Measurements from ENCODE around the gene ETV3. TPM values are rescaled to one million over a fixed set of nuclear protein-coding genes. Genes with fewer than 3 reads are reported as not detected.

Gene ETV3
- total RNA-seq, 2 experiments from 2014 or later: 115 to 117 TPM

- ATAC-seq (ENCODE audit: poor library complexity) (no peak), DNase-seq (no peak)
- Mint-ChIP-seq H3K4me3 (no peak overlapping the region), H3K4me1 (ENCODE audit: low read depth) (peaks cover 5% of the 10 kb centered on the region), H3K27ac (no peak overlapping the region), H3K36me3 (ENCODE audit: low read depth) (no peaks in the 10 kb centered on the region), H3K9me3 (no peaks in the 10 kb centered on the region), H3K27me3 (peaks cover 10% of the 10 kb centered on the region)
- intact Hi-C loops (cut with DNase I, micrococcal nuclease): no loop called here
- TF ChIP-seq CTCF (IDR thresholded peaks at IDR 0.05): no peak
- CTCF ChIA-PET: interaction anchor here (7.4 kb wide), 1 partner anchor 67 kb away, joined by 241 read pairs; no protein-coding TSS in a partner anchor
- Histone ChIP-seq H3K9me3 (ENCODE audit: control insufficient read depth in 1 of 2, insufficient read depth in 1 of 2, low read length in 2 of 2) (no peaks in the 10 kb centered on the region), H3K27ac (ENCODE audit: low read depth in 1 of 2, low read length in 2 of 2) (no peak overlapping the region), H3K36me3 (ENCODE audit: insufficient read depth, low read length) (no peaks in the 10 kb centered on the region), H3K27me3 (ENCODE audit: control insufficient read depth in 1 of 2, insufficient read depth in 2 of 2, low read length in 2 of 2) (peaks cover 0 to 2% of the 10 kb centered on the region in 2 experiments), H3K4me3 (ENCODE audit: low read length) (no peak overlapping the region), H3K4me1 (ENCODE audit: insufficient read depth, low read length) (peaks cover 7% of the 10 kb centered on the region)
- POLR2A ChIA-PET: interaction anchor here (0.7 kb wide), 1 partner anchor 68 kb away, joined by 3 read pairs; no protein-coding TSS in a partner anchor
Measured at GRCh38 chr1:157088607-157089006, 49.6 kb downstream of the ETV3 start.

- H3K4me1 ChIP-seq (ENCODE audit: insufficient read depth, low read length): peaks cover 7% of the 10 kb centered on the region
- no peaks in the 10 kb centered on the region for H3K9me3 ChIP-seq (ENCODE audit: control insufficient read depth in 1 of 2, insufficient read depth in 1 of 2, low read length in 2 of 2)
- H3K9me3 Mint-ChIP-seq: no peaks in the 10 kb centered on the region
- no peaks in the 10 kb centered on the region for H3K36me3 Mint-ChIP-seq (ENCODE audit: low read depth)
- H3K27me3 ChIP-seq (ENCODE audit: control insufficient read depth in 1 of 2, insufficient read depth in 2 of 2, low read length in 2 of 2): peaks cover 0 to 2% of the 10 kb centered on the region in 2 experiments
- ATAC-seq (ENCODE audit: poor library complexity) (no peak), DNase-seq (no peak)
- peaks cover 5% of the 10 kb centered on the region for H3K4me1 Mint-ChIP-seq (ENCODE audit: low read depth)
- ChIA-PET CTCF (interaction anchor here (7.4 kb wide), 1 partner anchor 69 kb away, joined by 241 read pairs; no protein-coding TSS in a partner anchor), POLR2A (no interaction called here)
- H3K36me3 ChIP-seq (ENCODE audit: insufficient read depth, low read length): no peaks in the 10 kb centered on the region
- no peak overlapping the region for H3K27ac ChIP-seq (ENCODE audit: low read depth in 1 of 2, low read length in 2 of 2)
- H3K27ac Mint-ChIP-seq: no peak overlapping the region
- no peak for TF ChIP-seq CTCF (IDR thresholded peaks at IDR 0.05)
- H3K4me3 ChIP-seq (ENCODE audit: low read length): no peak overlapping the region
- peaks cover 10% of the 10 kb centered on the region for H3K27me3 Mint-ChIP-seq
- intact Hi-C loops (cut with DNase I, micrococcal nuclease): no loop called here
- H3K4me3 Mint-ChIP-seq: no peak overlapping the region
Measured at GRCh38 chr1:157087030-157087429, 51.2 kb downstream of the ETV3 start.

GRCh38 chr1:157086299-157086698 lies 51.9 kb downstream of the ETV3 start:
- Histone ChIP-seq H3K4me3 (ENCODE audit: low read length) (no peak overlapping the region), H3K27ac (ENCODE audit: low read depth in 1 of 2, low read length in 2 of 2) (no peak overlapping the region), H3K9me3 (ENCODE audit: control insufficient read depth in 1 of 2, insufficient read depth in 1 of 2, low read length in 2 of 2) (no peaks in the 10 kb centered on the region), H3K36me3 (ENCODE audit: insufficient read depth, low read length) (no peaks in the 10 kb centered on the region), H3K4me1 (ENCODE audit: insufficient read depth, low read length) (peaks cover 7% of the 10 kb centered on the region), H3K27me3 (ENCODE audit: control insufficient read depth in 1 of 2, insufficient read depth in 2 of 2, low read length in 2 of 2) (peaks cover 0 to 2% of the 10 kb centered on the region in 2 experiments)
- no peak for TF ChIP-seq CTCF (IDR thresholded peaks at IDR 0.05)
- CTCF ChIA-PET: interaction anchor here (7.4 kb wide), 1 partner anchor 69 kb away, joined by 241 read pairs; no protein-coding TSS in a partner anchor
- H3K9me3 Mint-ChIP-seq: no peaks in the 10 kb centered on the region
- intact Hi-C loops (cut with DNase I, micrococcal nuclease): no loop called here
- H3K4me3 Mint-ChIP-seq: no peak overlapping the region
- peaks cover 10% of the 10 kb centered on the region for H3K27me3 Mint-ChIP-seq
- no peak for ATAC-seq (ENCODE audit: poor library complexity)
- H3K27ac Mint-ChIP-seq: no peak overlapping the region
- no peaks in the 10 kb centered on the region for H3K36me3 Mint-ChIP-seq (ENCODE audit: low read depth)
- peaks cover 5% of the 10 kb centered on the region for H3K4me1 Mint-ChIP-seq (ENCODE audit: low read depth)
- DNase-seq: no peak
- POLR2A ChIA-PET: no interaction called here
